Measurements from ENCODE around the gene TIPIN.

DNA sequence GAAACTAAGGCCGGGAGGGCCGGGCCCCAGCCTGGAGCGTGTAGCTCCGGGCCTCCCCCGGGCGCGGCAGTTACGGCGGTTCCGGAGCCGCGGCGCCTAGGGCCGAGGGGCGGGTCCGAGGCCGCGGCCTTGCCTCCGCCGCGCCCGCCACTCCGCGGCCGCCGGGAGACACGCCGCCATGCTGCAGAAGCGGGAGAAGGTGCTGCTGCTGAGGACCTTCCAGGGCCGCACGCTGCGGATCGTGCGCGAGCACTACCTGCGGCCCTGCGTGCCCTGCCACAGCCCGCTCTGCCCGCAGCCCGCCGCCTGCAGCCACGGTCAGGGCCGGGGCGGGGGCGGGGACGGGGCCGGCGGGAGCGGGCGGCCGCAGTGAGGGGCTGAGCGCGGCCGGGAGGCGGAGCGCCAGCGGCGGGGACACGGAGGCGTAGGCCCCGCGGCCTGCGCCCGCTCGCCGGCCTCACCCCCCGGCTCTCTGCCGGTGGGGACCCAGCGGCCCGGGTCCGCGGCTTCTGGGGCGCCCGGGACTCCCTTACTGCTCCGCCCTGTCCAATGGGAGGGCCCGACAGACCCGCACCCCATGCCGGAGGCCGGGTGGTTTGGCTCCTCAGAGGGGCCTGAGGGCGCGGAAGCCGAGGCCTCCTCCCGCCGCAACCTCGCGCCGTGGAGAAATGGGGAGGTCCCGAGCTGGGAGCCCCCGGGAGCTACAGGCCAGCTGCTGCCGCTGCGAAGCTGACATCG is 62.9 kb downstream of the TIPIN start, which contains the start of gene DIS3L:
- peak in 1 of 2 donors; percentile 60 for TF ChIP-seq POLR2A (IDR thresholded peaks at IDR 0.05)
- TF ChIP-seq, protein P1, sequence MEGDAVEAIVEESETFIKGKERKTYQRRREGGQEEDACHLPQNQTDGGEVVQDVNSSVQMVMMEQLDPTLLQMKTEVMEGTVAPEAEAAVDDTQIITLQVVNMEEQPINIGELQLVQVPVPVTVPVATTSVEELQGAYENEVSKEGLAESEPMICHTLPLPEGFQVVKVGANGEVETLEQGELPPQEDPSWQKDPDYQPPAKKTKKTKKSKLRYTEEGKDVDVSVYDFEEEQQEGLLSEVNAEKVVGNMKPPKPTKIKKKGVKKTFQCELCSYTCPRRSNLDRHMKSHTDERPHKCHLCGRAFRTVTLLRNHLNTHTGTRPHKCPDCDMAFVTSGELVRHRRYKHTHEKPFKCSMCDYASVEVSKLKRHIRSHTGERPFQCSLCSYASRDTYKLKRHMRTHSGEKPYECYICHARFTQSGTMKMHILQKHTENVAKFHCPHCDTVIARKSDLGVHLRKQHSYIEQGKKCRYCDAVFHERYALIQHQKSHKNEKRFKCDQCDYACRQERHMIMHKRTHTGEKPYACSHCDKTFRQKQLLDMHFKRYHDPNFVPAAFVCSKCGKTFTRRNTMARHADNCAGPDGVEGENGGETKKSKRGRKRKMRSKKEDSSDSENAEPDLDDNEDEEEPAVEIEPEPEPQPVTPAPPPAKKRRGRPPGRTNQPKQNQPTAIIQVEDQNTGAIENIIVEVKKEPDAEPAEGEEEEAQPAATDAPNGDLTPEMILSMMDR (IDR thresholded peaks at IDR 0.05): peak in 3 of 12 donors; percentile 10 to 13 (median 10)
